Osteoblast (primary cell): Measurements from ENCODE around the gene CCDC28A. TPM values are rescaled to one million over a fixed set of nuclear protein-coding genes. Genes with fewer than 3 reads are reported as not detected.
"Not testable (repeated sequence)": the region's sequence is repeated elsewhere in the genome, so short reads cannot be mapped to it uniquely, and the experiment has no call there.

Experiments used
- DNase-seq: peaks from one replicate; pipeline ENCODE4 v3.0.0; 2011; ENCODE audit warnings: low spot score, mixed read lengths; ENCODE audit not compliant: insufficient read length; ENCODE audit errors: missing footprints
- H2AFZ ChIP-seq: 2 replicates; pipeline ENCODE4 v1.6.0; 2011; ENCODE audit warnings: mild to moderate bottlenecking, low read length
- H3K27ac ChIP-seq: 2 replicates; pipeline ENCODE4 v1.5.1; 2011; ENCODE audit warnings: mild to moderate bottlenecking, low read depth, low read length, moderate library complexity
- H3K27me3 ChIP-seq: 2 replicates; pipeline ENCODE4 v1.6.0; 2012; ENCODE audit warnings: mild to moderate bottlenecking, control low read depth, inconsistent platforms, low read length, moderate library complexity; ENCODE audit not compliant: insufficient read depth
- H3K36me3 ChIP-seq: 2 replicates; pipeline ENCODE4 v1.5.1; 2011; ENCODE audit warnings: mild to moderate bottlenecking, low read length, control low read depth, moderate library complexity; ENCODE audit not compliant: insufficient read depth
- H3K4me1 ChIP-seq: 2 replicates; pipeline ENCODE4 v1.5.1; 2011; ENCODE audit warnings: mild to moderate bottlenecking, low read length, control low read depth, moderate library complexity; ENCODE audit not compliant: insufficient read depth
- H3K4me2 ChIP-seq: 2 replicates; pipeline ENCODE4 v1.6.0; 2011; ENCODE audit warnings: mild to moderate bottlenecking, low read length; ENCODE audit not compliant: insufficient read depth
- H3K4me3 ChIP-seq: fragments of 200-600 bp; sonication (generic); 3 replicates; pipeline ENCODE4 v1.5.1; 2012; ENCODE audit warnings: mild to moderate bottlenecking, low read length, inconsistent platforms; ENCODE audit not compliant: insufficient read depth
- H3K79me2 ChIP-seq: 2 replicates; pipeline ENCODE4 v1.6.0; 2012; ENCODE audit warnings: mild to moderate bottlenecking, low read length, control low read depth, inconsistent platforms; ENCODE audit not compliant: insufficient read depth
- H3K9me3 ChIP-seq: 2 replicates; pipeline ENCODE4 v1.5.1; 2011; ENCODE audit warnings: low read depth, low read length, control low read depth
- H4K20me1 ChIP-seq: 2 replicates; pipeline ENCODE4 v1.6.0; 2012; ENCODE audit warnings: mild to moderate bottlenecking, low read length, control low read depth; ENCODE audit not compliant: insufficient read depth
- CTCF ChIP-seq: IDR thresholded peaks from 2 replicates; pipeline ENCODE4 v1.5.1; 2011; ENCODE audit warnings: mild to moderate bottlenecking, low read depth, low read length, moderate library complexity; ENCODE audit errors: extremely low read depth
- total RNA-seq: library from RNA; depleted of rRNA; stranded (reverse); fragments of >200 nt; gene quantifications from 2 replicates; pipeline ENCODE4 v1.2.3, GENCODE V29; 2012

Gene CCDC28A
- total RNA-seq, 1 donor: 11.2 TPM

GRCh38 chr6:138727182-138727581, 46.4 kb upstream of the CCDC28A start:
- Histone ChIP-seq H2AFZ (no peak overlapping the region), H3K4me3 (no peak overlapping the region)
- no peak for DNase-seq

GRCh38 chr6:138728662-138729061, 44.9 kb upstream of the CCDC28A start:
- Histone ChIP-seq H2AFZ (peak overlapping the region; percentile 25), H3K27ac (no peak overlapping the region), H3K79me2 (no peaks in the 10 kb centered on the region), H3K4me1 (peaks cover 4% of the 10 kb centered on the region), H3K4me2 (no peak overlapping the region), H3K27me3 (no peaks in the 10 kb centered on the region), H3K36me3 (no peaks in the 10 kb centered on the region), H3K4me3 (no peak overlapping the region), H4K20me1 (no peaks in the 10 kb centered on the region), H3K9me3 (no peaks in the 10 kb centered on the region)
- DNase-seq: no peak
- no peak for TF ChIP-seq CTCF

More at GRCh38 chr6:138727182-138727581, 46.4 kb upstream of the CCDC28A start:
- H3K79me2 ChIP-seq: no peaks in the 10 kb centered on the region
- no peak for TF ChIP-seq CTCF
- H3K9me3 ChIP-seq: no peaks in the 10 kb centered on the region
- no peaks in the 10 kb centered on the region for H3K27me3 ChIP-seq
- no peak overlapping the region for H3K27ac ChIP-seq
- H3K36me3 ChIP-seq: no peaks in the 10 kb centered on the region
- H4K20me1 ChIP-seq: no peaks in the 10 kb centered on the region
- H3K4me1 ChIP-seq: peaks cover 13% of the 10 kb centered on the region
- H3K4me2 ChIP-seq: no peak overlapping the region

- not testable (repeated sequence) for H3K79me2 ChIP-seq, H3K36me3 ChIP-seq, H3K4me1 ChIP-seq, H3K4me3 ChIP-seq, H3K4me2 ChIP-seq, H3K27ac ChIP-seq, DNase-seq, H4K20me1 ChIP-seq, H3K9me3 ChIP-seq, H2AFZ ChIP-seq, H3K27me3 ChIP-seq
Observed at GRCh38 chr6:138730037-138730436, 43.5 kb upstream of the CCDC28A start.

GRCh38 chr6:138734585-138734984, 39.0 kb upstream of the CCDC28A start:
- H3K4me2 ChIP-seq: no peak overlapping the region
- H3K36me3 ChIP-seq: no peaks in the 10 kb centered on the region
- no peak overlapping the region for H2AFZ ChIP-seq
- DNase-seq: no peak
- no peaks in the 10 kb centered on the region for H3K79me2 ChIP-seq
- H4K20me1 ChIP-seq: no peaks in the 10 kb centered on the region
- no peaks in the 10 kb centered on the region for H3K9me3 ChIP-seq
- no peak overlapping the region for H3K4me3 ChIP-seq
- H3K27ac ChIP-seq: no peak overlapping the region
- H3K4me1 ChIP-seq: no peaks in the 10 kb centered on the region
- H3K27me3 ChIP-seq: no peaks in the 10 kb centered on the region
- TF ChIP-seq CTCF: no peak
